SJSA1 (cell line): ENCODE results near the gene CLDN6. TPM values are rescaled to one million over a fixed set of nuclear protein-coding genes. Genes with fewer than 3 reads are reported as not detected.

Experiments
- DNase-seq, 2 experiments: peaks; one replicate each; pipeline ENCODE4 v3.0.0-alpha.2; 2015 to 2020; ENCODE audit warnings: low spot score in 2 of 2, low read depth in 1 of 2
- H3K27ac ChIP-seq: fragments of 250-450 bp; sonication (Bioruptor Pico); 2 replicates; pipeline ENCODE4 v1.5.1; 2020; ENCODE audit warnings: mild to moderate bottlenecking, moderate library complexity
- H3K27me3 ChIP-seq: fragments of 250-450 bp; sonication (Bioruptor Pico); replicated peaks from 2 replicates; pipeline ENCODE4 v1.5.1; 2020; ENCODE audit warnings: mild to moderate bottlenecking, moderate library complexity
- H3K36me3 ChIP-seq: fragments of 250-450 bp; sonication (Bioruptor Pico); 2 replicates; pipeline ENCODE4 v1.5.1; 2020; ENCODE audit warnings: mild to moderate bottlenecking
- H3K4me1 ChIP-seq: fragments of 250-450 bp; sonication (Bioruptor Pico); replicated peaks from 2 replicates; pipeline ENCODE4 v1.6.1; 2021; ENCODE audit warnings: mild to moderate bottlenecking
- H3K4me3 ChIP-seq: fragments of 250-450 bp; sonication (Bioruptor Pico); 2 replicates; pipeline ENCODE4 v1.5.1; 2020; ENCODE audit warnings: mild to moderate bottlenecking
- H3K9me3 ChIP-seq: fragments of 250-450 bp; sonication (Bioruptor Pico); replicated peaks from 2 replicates; pipeline ENCODE4 v1.5.1; 2020; ENCODE audit warnings: mild to moderate bottlenecking
- total RNA-seq: library from RNA; depleted of rRNA; stranded (reverse); fragments of >200 nt; shearing (Covaris generic); gene quantifications from 2 replicates; pipeline ENCODE4 v1.2.3, GENCODE V29; 2014

CLDN6 gene
- total RNA-seq, 1 experiment from 2014 or later = not detected

- H3K27me3 ChIP-seq = peaks cover 26% of the 10 kb centered on the region
- DNase-seq = no peak
- peaks cover 6% of the 10 kb centered on the region; the same call in 1 of the 2 replicates for H3K9me3 ChIP-seq
- H3K27ac ChIP-seq = no peak overlapping the region
- peaks cover 40% of the 10 kb centered on the region for H3K36me3 ChIP-seq
- peaks cover 12% of the 10 kb centered on the region for H3K4me1 ChIP-seq
- no peak overlapping the region for H3K4me3 ChIP-seq
Measured at GRCh38 chr16:3027983-3028715, 10.2 kb upstream of the CLDN6 start.

GRCh38 chr16:3027489-3027795 lies 9.5 kb upstream of the CLDN6 start:
- no peak overlapping the region for H3K27ac ChIP-seq
- H3K9me3 ChIP-seq = peaks cover 6% of the 10 kb centered on the region; the same call in 1 of the 2 replicates
- peaks cover 19% of the 10 kb centered on the region for H3K27me3 ChIP-seq
- H3K36me3 ChIP-seq = peaks cover 47% of the 10 kb centered on the region
- H3K4me1 ChIP-seq = peaks cover 19% of the 10 kb centered on the region
- no peak for DNase-seq
- no peak overlapping the region for H3K4me3 ChIP-seq

GRCh38 chr16:3026609-3027488 lies 8.9 kb upstream of the CLDN6 start:
- Histone ChIP-seq H3K4me3 (no peak overlapping the region), H3K27me3 (peaks cover 15% of the 10 kb centered on the region), H3K9me3 (peaks cover 6% of the 10 kb centered on the region; the same call in 1 of the 2 replicates), H3K27ac (no peak overlapping the region), H3K4me1 (peaks cover 24% of the 10 kb centered on the region), H3K36me3 (peaks cover 53% of the 10 kb centered on the region)
- DNase-seq = no peak

- Histone ChIP-seq H3K27me3 (peaks cover 9% of the 10 kb centered on the region), H3K9me3 (peaks cover 6% of the 10 kb centered on the region; the same call in 1 of the 2 replicates), H3K4me1 (peaks cover 24% of the 10 kb centered on the region), H3K4me3 (no peak overlapping the region), H3K27ac (no peak overlapping the region), H3K36me3 (peaks cover 62% of the 10 kb centered on the region)
- DNase-seq = no peak
Measured at GRCh38 chr16:3026003-3026378, 8.0 kb upstream of the CLDN6 start.

GRCh38 chr16:3025032-3026002 lies 7.3 kb upstream of the CLDN6 start:
- Histone ChIP-seq H3K27me3 (peaks cover 9% of the 10 kb centered on the region), H3K4me1 (peaks cover 24% of the 10 kb centered on the region), H3K9me3 (peaks cover 6% of the 10 kb centered on the region; the same call in 1 of the 2 replicates), H3K27ac (no peak overlapping the region), H3K36me3 (peaks cover 68% of the 10 kb centered on the region), H3K4me3 (no peak overlapping the region)
- DNase-seq = no peak

- peak; percentile 97 for DNase-seq
- H3K36me3 ChIP-seq = peaks cover 70% of the 10 kb centered on the region
- peak within 1 kb of the TSS; percentile 96 for H3K4me3 ChIP-seq
- peak within 1 kb of the TSS; percentile 99 for H3K27ac ChIP-seq
- H3K9me3 ChIP-seq = peaks cover 6% of the 10 kb centered on the region; the same call in 1 of the 2 replicates
- peaks cover 27% of the 10 kb centered on the region for H3K4me1 ChIP-seq
- H3K27me3 ChIP-seq = no peaks in the 10 kb centered on the region
Measured at GRCh38 chr16:3023669-3024478, 5.9 kb upstream of the CLDN6 start, which contains the start of the genes HCFC1R1 and THOC6. HCFC1R1 (minus strand) TSS chr16:3023942; CDS start chr16:3023941, 1 bp downstream. THOC6 (plus strand) TSS chr16:3024035; CDS start chr16:3024327, 292 bp downstream.

GRCh38 chr16:3023415-3023668 lies 5.4 kb upstream of the CLDN6 start:
- Histone ChIP-seq H3K4me1 (peaks cover 27% of the 10 kb centered on the region), H3K9me3 (peaks cover 6% of the 10 kb centered on the region; the same call in 1 of the 2 replicates), H3K4me3 (peak overlapping the region; percentile 96), H3K27ac (peak overlapping the region; percentile 99), H3K27me3 (no peaks in the 10 kb centered on the region), H3K36me3 (peaks cover 67% of the 10 kb centered on the region)
- peak in 1 of 2 experiments; percentile 87 for DNase-seq

GRCh38 chr16:3022684-3023414 lies 4.9 kb upstream of the CLDN6 start:
- peaks cover 27% of the 10 kb centered on the region for H3K4me1 ChIP-seq
- DNase-seq = peak in 1 of 2 experiments; percentile 52
- no peaks in the 10 kb centered on the region for H3K27me3 ChIP-seq
- H3K27ac ChIP-seq = peak overlapping the region; percentile 99
- H3K36me3 ChIP-seq = peaks cover 65% of the 10 kb centered on the region
- peak overlapping the region; percentile 96 for H3K4me3 ChIP-seq
- peaks cover 6% of the 10 kb centered on the region; the same call in 1 of the 2 replicates for H3K9me3 ChIP-seq

- H3K27ac ChIP-seq = peak overlapping the region; percentile 99
- H3K36me3 ChIP-seq = peaks cover 61% of the 10 kb centered on the region
- H3K9me3 ChIP-seq = peaks cover 6% of the 10 kb centered on the region; the same call in 1 of the 2 replicates
- peak; percentile 97 for DNase-seq
- H3K4me3 ChIP-seq = peak overlapping the region; percentile 96
- H3K4me1 ChIP-seq = peaks cover 27% of the 10 kb centered on the region
- H3K27me3 ChIP-seq = no peaks in the 10 kb centered on the region
Measured at GRCh38 chr16:3022208-3022683, 4.3 kb upstream of the CLDN6 start.

- peak; percentile 93 to 97 for DNase-seq
- Histone ChIP-seq H3K4me1 (peaks cover 27% of the 10 kb centered on the region), H3K9me3 (peaks cover 6% of the 10 kb centered on the region; the same call in 1 of the 2 replicates), H3K4me3 (peak overlapping the region; percentile 96), H3K27me3 (no peaks in the 10 kb centered on the region), H3K36me3 (peaks cover 55% of the 10 kb centered on the region), H3K27ac (peak overlapping the region; percentile 99)
Measured at GRCh38 chr16:3021449-3022207, 3.6 kb upstream of the CLDN6 start.

GRCh38 chr16:3020604-3021448 lies 2.8 kb upstream of the CLDN6 start:
- no peaks in the 10 kb centered on the region for H3K27me3 ChIP-seq
- H3K27ac ChIP-seq = peak overlapping the region; percentile 99
- H3K4me3 ChIP-seq = peak overlapping the region; percentile 96
- peaks cover 6% of the 10 kb centered on the region; the same call in 1 of the 2 replicates for H3K9me3 ChIP-seq
- peaks cover 47% of the 10 kb centered on the region for H3K36me3 ChIP-seq
- H3K4me1 ChIP-seq = peaks cover 27% of the 10 kb centered on the region
- peak; percentile 96 for DNase-seq
